Activated naive CD4-positive, alpha-beta T cell treated with anti-CD3 and anti-CD28 coated beads, Interleukin-2, amount 50 U/mL, for 72 hours (primary cell): ENCODE data around the gene NOL7. TPM values are rescaled to one million over a fixed set of nuclear protein-coding genes. Genes with fewer than 3 reads are reported as not detected.
A peak's percentile ranks its signal among the peaks of the same experiment; 100 is the strongest.

ENCODE experiments used
- ATAC-seq, 2 donors: fragments of 150-1000 bp; cut with Tn5 transposase; 2 replicates each; pipeline ENCODE4 v1.10.0; 2021; ENCODE audit warnings: mild to moderate bottlenecking in 2 of 2, moderate library complexity in 2 of 2
- DNase-seq, 2 donors: peaks; one replicate each; pipeline ENCODE4 v3.0.0; 2021 to 2022; ENCODE audit warnings: low spot score in 2 of 2
- H3K27ac Mint-ChIP-seq, 2 donors: one replicate each; pipeline ENCODE4 v1.8.0; 2022; ENCODE audit warnings: mild to moderate bottlenecking in 2 of 2, mixed read lengths in 2 of 2
- H3K36me3 Mint-ChIP-seq, 2 donors: one replicate each; pipeline ENCODE4 v1.8.0; 2022; ENCODE audit warnings: mixed read lengths in 2 of 2
- H3K9me3 Mint-ChIP-seq, 2 donors: one replicate each; pipeline ENCODE4 v1.8.0; 2022; ENCODE audit warnings: mixed read lengths in 2 of 2
- total RNA-seq, 2 donors: library from RNA; stranded (reverse); gene quantifications; one replicate each; pipeline ENCODE4 v1.2.3, GENCODE V29; 2022

Gene NOL7
- total RNA-seq, 2 donors from 2014 or later, result 62.8 to 75.0 TPM

DNA sequence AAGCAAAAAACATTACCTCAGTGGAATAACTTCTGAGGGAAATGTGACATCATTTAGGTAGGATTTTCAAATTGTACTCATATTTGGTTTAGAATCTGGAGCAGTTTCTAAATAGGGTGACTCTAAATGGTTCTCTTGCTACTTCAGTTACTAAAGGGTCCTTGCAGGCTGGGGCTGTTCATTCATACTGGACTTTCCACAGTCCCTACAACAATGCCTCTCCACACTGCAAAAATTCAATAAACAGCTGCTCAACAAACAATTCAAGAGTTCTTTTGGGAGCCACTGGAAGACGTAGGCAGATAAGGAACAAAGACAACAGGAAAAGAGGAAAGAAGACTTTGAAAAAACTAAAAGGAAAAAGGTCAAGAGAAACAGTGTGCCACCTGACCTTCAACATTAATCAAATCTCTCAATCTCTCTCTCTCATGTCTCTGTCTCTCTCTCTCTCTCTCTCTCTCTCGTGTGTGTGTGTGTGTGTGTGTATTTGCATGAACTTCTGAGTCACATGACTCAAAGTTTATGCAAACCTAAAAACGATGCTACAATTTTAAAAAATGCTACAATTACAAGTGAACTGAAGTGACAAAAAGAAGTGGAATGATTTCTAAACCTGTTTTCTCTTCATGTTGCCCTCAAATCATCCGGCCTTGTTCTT lies 14.5 kb downstream of the NOL7 start:
- H3K27ac Mint-ChIP-seq, result peak overlapping the region; percentile 54 to 70
- no peaks in the 10 kb centered on the region for H3K9me3 Mint-ChIP-seq
- peaks cover 24 to 42% of the 10 kb centered on the region in 2 donors for H3K36me3 Mint-ChIP-seq
- ATAC-seq (peak in 1 of 2 donors; percentile 42), DNase-seq (no peak)

DNA sequence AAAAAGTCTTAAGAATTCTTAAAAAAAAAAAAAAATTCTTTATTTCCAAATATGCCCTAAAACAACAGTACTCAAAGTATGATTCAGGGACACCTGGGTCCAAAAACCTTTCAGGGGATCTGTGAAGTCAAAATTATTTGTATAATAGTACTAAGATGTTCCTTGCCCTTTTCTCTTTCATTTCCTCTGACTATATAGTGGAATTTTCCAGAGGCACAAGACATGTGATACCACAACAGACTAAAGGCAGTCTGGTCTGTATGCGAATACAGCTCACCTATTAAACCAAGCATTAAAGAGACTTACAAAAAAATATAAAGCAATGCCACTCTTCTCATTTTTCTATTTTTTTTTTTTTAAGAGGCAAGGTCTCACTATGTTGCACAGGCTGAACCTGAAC lies 15.4 kb downstream of the NOL7 start:
- peak; percentile 73 to 81 for ATAC-seq
- Mint-ChIP-seq H3K9me3 (no peaks in the 10 kb centered on the region), H3K36me3 (peaks cover 24 to 50% of the 10 kb centered on the region in 2 donors), H3K27ac (peak overlapping the region; percentile 3 to 54)
- no peak for DNase-seq

DNA sequence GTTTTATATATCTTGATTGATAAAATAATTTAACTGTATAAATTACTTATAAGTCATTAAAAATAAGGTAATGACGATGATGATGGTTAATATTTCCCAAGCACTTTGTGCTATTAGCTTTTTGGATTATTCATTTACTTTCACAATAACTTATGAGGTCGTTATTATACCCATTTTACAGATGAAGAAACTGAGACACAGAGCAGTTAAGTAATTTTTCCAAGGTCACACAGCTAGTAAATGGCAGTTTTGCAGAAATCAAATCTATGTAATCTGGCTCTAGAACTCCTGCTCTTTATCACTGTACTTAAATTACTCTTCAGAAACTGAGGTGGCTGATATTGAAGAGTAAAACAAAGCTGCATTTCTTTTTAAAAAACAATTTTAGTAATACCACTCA lies 18.2 kb downstream of the NOL7 start:
- DNase-seq (no peak), ATAC-seq (no peak)
- Mint-ChIP-seq H3K36me3 (peaks cover 35 to 56% of the 10 kb centered on the region in 2 donors), H3K9me3 (no peaks in the 10 kb centered on the region), H3K27ac (no peak overlapping the region)

DNA sequence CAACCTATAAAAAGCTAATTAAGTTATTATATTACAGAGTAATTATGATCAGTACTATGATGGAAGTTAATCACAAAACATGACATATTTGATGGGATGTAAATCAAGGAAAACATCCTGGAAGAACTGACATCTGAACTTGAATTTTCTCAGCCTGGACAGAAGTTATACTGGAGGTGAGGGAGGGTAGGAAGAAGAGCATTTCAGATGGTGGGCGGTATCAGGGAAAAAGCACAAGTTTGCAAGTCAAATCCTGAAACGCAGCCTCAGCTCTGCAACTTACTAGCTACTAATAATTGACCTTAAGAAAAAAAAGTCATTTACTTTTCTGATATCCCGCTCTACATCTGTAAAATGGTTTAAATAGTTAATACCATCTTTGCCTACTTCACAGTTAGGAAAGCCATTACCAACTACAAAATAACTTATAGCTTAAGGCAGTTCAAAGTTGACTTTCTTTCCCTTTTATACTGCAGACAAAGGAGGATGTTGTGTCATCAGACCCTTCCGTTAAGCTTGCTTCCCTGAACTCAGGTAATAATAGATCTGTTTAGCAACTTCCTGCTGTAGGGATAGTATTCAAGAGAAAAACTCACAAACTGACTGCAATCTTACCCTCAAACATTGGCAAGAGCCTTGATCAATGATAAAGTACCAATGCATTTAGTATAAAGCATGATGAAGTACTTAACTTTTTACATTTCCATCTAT lies 21.0 kb downstream of the NOL7 start:
- peaks cover 33 to 52% of the 10 kb centered on the region in 2 donors for H3K36me3 Mint-ChIP-seq
- peak overlapping the region; percentile 55 to 72 for H3K27ac Mint-ChIP-seq
- ATAC-seq (no peak), DNase-seq (no peak)
- peaks cover 0 to 3% of the 10 kb centered on the region in 2 donors for H3K9me3 Mint-ChIP-seq

DNA sequence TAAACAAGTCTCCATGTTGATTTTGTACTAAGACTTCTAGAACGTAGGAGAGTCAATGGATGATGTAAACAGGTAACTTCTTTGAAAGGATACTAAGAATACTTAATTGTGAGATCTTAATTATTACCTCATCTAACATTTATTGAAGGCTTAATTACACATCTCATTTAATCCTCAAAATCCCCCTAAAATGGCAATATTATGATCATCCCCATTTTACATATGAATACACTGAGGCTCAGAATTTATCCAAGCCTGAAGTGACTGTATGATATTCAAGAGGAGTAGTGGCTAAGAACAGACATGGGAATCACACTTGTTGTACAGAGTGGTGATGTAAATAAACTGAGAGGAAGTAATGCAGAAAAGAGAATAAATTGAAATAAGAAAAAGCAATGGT lies 22.9 kb downstream of the NOL7 start:
- Mint-ChIP-seq H3K9me3 (peaks cover 3 to 4% of the 10 kb centered on the region in 2 donors), H3K36me3 (peaks cover 26 to 42% of the 10 kb centered on the region in 2 donors), H3K27ac (peak overlapping the region; percentile 66 to 89)
- DNase-seq (no peak), ATAC-seq (no peak)

DNA sequence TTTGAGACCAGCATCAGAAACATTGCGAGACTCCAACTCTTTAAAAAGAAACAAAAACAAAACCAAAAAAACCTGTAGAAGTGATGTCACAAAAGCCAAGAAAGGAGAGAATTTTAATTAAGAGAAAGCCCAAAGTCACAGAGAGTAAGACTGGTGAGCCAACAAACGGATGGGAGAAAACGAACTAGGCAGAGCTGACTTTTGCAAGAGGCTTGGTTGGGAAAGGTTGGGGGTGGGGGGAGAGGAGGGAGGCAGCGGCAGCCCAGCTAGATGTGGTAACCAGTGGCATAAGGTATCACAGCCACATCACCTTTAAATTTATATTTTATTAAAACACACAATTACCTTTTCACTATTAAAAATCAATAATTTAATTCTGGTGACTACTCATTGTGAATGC lies 23.5 kb downstream of the NOL7 start:
- peaks cover 26 to 48% of the 10 kb centered on the region in 2 donors for H3K36me3 Mint-ChIP-seq
- peak overlapping the region; percentile 66 to 89 for H3K27ac Mint-ChIP-seq
- ATAC-seq (no peak), DNase-seq (no peak)
- peaks cover 3 to 5% of the 10 kb centered on the region in 2 donors for H3K9me3 Mint-ChIP-seq

DNA sequence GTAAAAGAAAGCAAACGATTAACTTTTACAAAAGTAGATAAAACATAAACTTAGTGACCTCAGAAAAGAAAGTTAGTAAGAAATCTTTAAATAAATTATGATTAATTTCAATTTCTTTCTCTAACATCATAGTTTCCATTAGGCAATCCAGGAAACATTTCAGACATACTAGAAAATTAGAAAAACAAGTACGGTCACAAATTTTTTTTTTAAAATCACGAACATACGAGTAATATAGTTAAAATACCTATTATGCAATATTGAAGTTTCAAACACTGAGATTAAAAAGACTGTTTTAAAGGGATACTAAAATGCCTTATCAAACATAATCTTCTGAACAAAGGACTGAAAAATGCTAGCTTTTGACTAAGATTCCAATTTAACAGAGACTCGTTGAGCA lies 26.2 kb downstream of the NOL7 start:
- Mint-ChIP-seq H3K9me3 (peaks cover 3 to 5% of the 10 kb centered on the region in 2 donors), H3K27ac (peak overlapping the region in 1 of 2 donors; percentile 85), H3K36me3 (peaks cover 26 to 41% of the 10 kb centered on the region in 2 donors)
- ATAC-seq (peak in 1 of 2 donors; percentile 30), DNase-seq (no peak)

DNA sequence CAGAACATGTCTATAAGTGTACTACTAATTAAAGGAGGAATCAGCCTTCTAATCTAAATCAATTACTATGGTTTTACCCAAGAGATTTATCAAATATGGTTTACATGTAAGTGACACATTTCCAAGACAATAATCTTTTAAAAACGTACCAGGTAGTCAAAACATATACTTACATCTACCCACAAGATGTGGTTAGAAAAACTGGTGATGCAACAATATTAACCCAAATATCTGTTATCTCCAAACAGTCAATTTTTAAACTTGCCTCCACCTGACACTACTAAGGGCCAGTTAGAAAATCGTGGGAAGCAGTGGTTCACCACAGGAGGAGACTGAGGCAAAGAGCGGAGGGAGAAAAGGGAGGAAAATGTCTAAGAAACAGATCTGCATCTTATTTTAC lies 28.0 kb downstream of the NOL7 start:
- no peak for ATAC-seq
- H3K9me3 Mint-ChIP-seq, result peaks cover 3 to 5% of the 10 kb centered on the region in 2 donors
- H3K27ac Mint-ChIP-seq, result no peak overlapping the region
- H3K36me3 Mint-ChIP-seq, result peaks cover 10 to 24% of the 10 kb centered on the region in 2 donors
- DNase-seq, result no peak

DNA sequence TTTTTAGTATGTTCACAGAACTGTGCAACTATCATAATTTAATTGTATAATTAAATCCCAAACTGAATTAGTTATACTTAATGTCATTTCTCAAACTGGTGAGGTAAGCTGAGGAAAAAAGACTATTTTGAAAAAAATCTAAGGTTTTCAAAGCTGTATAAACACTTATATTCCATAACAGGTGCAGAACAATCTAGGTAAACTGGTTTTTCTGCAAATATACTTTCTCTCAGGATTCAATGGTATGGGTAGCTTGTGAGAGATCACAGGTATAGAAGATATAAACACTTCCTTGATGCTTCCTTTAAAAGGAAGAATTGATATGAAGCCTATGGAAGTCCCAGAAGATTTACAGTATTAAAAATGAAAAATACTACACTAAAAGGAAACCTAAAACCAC lies 33.7 kb downstream of the NOL7 start:
- ATAC-seq (no peak), DNase-seq (no peak)
- peaks cover 6 to 14% of the 10 kb centered on the region in 2 donors for H3K36me3 Mint-ChIP-seq
- no peak overlapping the region for H3K27ac Mint-ChIP-seq
- no peaks in the 10 kb centered on the region for H3K9me3 Mint-ChIP-seq

DNA sequence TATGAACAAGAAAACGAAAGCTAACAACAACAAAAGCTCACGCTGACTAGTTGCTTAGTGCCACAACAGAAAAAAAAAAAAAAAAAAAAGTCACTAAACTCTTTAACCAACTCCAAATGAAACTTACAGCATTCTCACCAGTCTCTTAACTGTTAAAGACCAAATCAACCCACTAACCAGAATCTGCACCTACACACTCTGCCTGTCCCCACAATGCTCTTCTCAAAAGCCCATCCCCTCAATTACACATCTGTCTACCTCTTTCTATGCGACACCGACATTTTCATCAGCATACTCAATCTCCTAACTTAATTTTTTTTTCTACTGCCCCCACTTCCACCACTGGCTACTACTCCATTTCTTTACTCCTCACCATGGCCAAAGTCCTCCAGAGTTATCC lies 34.3 kb downstream of the NOL7 start:
- H3K27ac Mint-ChIP-seq, result no peak overlapping the region
- peaks cover 6 to 14% of the 10 kb centered on the region in 2 donors for H3K36me3 Mint-ChIP-seq
- no peak for DNase-seq
- no peak for ATAC-seq
- H3K9me3 Mint-ChIP-seq, result no peaks in the 10 kb centered on the region

DNA sequence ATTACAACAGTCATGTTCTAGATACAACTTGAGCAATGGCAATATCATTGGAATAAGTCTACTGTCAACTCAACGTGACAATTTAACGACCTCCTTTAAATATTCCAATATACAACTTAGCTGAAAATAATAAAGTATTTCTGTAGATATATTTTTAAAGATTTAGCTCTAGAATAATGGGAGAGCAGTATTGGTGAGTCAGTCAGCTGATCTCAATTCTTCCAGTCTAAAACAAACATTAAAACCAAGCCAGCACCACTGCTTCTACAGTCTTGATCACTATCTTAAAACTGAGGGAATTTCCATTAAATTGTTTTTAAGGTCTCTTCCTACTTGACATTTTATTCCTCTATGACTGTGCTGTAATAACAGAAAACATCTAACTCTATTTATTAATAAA lies 38.2 kb downstream of the NOL7 start:
- H3K36me3 Mint-ChIP-seq, result peaks cover 6 to 14% of the 10 kb centered on the region in 2 donors
- H3K27ac Mint-ChIP-seq, result no peak overlapping the region

DNA sequence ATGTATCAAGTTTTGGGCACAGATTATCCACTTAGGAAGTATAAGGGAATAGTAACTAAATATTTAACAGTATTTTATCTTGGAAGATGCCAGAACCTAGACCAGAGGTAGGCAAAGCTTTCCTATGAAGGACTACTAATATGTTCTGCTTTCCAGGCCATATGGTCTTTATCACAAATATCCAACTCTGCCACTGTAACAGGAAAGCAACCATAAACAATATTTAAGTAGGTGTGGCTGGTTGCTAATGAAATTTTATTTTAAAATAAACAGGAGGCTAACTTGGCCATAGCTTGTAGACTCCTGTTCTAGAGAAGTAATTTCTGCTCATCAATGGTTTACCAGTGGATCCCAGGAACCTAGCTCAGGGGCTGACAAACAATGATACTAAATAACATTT lies 39.4 kb downstream of the NOL7 start:
- H3K9me3 Mint-ChIP-seq, result no peaks in the 10 kb centered on the region
- no peak for DNase-seq
- H3K27ac Mint-ChIP-seq, result no peak overlapping the region
- ATAC-seq, result no peak
- H3K36me3 Mint-ChIP-seq, result peaks cover 6 to 14% of the 10 kb centered on the region in 2 donors

More for the DNA sequence above, 38.2 kb downstream of the NOL7 start:
- no peak for ATAC-seq
- H3K9me3 Mint-ChIP-seq, result no peaks in the 10 kb centered on the region
- no peak for DNase-seq

DNA sequence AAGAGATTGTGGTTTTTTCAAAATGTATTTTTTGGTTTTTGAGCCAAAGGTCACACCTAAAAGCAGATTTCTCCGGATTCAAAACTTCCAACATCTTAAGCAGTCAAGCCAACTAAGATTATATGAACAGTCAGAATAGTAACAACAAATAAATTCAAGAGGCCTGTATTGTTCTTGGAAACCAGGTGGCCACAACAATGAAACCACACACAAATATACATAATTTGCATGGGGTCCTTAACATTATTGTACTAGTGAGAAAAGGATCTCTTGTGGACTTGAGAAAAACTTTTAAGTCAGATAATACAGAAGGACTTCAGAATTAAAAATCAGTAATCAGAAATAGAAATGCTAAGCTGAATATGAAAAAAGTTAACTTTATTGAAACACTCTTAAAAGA lies 40.6 kb downstream of the NOL7 start:
- ATAC-seq, result no peak
- H3K36me3 Mint-ChIP-seq, result peaks cover 6 to 9% of the 10 kb centered on the region in 2 donors
- no peak overlapping the region for H3K27ac Mint-ChIP-seq
- DNase-seq, result no peak
- H3K9me3 Mint-ChIP-seq, result no peaks in the 10 kb centered on the region

DNA sequence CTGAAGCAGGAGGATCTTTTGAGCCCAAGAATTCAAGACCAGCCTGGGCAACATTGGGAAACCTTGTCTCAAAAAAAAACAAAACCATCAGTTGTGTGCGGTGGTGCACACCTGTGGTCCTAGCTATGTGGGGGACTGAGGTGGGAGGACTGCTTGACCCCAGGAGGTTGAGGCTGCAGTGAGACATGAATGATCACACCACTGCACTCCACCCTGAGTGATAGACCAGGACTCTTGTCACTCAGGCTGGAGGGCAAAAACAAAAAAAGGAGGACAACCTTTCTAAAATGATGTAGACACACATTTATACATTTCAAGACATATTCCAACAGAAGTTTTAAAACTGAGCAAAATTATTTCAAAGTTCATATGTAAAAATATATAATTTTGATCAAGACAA lies 45.1 kb downstream of the NOL7 start:
- ATAC-seq, result no peak
- Mint-ChIP-seq H3K27ac (no peak overlapping the region), H3K36me3 (no peaks in the 10 kb centered on the region), H3K9me3 (no peaks in the 10 kb centered on the region)
- no peak for DNase-seq

DNA sequence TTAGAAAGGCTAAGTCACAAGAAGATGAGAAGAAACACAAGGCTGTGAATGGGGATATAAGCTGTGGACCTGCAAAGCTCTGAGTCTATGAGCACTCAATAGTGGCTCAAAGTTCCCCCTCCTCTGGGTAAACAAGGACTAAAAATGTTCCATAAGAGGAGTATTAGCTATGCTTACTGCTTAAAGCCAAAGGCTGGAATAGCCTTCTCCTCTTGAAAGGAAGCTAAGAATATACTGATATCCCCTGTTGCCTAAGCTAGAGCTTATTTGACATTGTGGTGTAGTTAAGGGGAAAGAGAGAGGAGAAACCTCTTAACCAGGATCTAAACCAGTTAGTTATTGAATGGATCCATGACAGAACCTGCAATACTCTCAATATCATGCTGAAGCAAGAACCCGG lies 45.8 kb downstream of the NOL7 start:
- no peaks in the 10 kb centered on the region for H3K9me3 Mint-ChIP-seq
- DNase-seq, result no peak
- no peaks in the 10 kb centered on the region for H3K36me3 Mint-ChIP-seq
- H3K27ac Mint-ChIP-seq, result no peak overlapping the region
- no peak for ATAC-seq

DNA sequence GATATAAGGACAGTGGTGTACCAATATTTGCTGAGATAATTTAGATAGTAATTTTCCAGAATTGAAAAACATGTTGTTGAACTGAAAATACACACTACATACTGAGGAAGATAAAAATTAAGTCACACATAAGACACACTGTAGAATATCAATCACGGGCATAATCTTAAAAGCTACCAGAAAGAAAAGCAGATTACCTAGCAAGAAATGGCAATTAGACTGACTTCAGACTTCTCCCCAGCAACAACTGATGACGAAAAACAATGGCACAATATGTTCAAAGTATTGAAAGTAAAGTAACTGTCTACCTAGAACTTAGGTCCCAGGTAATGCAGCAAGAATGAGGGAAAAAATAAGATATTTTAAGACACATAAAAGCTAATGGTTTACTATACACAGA lies 46.5 kb downstream of the NOL7 start:
- no peak for ATAC-seq
- Mint-ChIP-seq H3K27ac (no peak overlapping the region), H3K36me3 (no peaks in the 10 kb centered on the region), H3K9me3 (no peaks in the 10 kb centered on the region)
- no peak for DNase-seq

DNA sequence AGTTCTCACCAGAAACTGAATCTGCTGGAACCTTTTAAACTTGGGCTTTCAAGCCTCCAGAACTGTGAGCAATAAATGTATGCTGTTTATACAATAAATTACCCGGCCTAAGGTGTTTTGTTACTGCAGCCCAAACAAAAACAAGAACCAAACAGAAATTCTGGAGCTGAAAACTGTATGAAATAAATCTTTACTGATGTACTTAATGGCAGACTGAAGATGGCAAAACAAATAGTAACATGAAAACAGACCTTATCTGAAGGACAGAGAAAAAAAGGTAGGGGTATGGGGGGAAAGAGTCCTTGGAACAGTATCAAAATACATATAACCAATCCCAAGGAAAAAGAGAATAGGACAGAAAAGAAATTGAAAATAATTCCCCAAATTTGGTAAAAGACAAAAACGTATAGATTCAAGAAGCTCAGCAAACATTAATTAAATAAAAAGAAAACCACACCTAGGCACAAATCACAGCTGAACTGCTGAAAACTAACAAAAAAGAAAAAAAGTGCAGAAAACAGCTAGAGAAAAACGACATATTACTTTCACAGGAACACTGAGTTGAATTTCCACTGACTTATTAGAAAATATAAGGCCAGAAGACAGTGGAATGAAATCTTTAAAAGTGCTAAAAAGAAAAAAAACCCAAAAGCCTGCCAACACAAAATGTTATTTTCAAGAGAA lies 47.7 kb downstream of the NOL7 start:
- H3K36me3 Mint-ChIP-seq, result no peaks in the 10 kb centered on the region
- no peak for DNase-seq
- no peaks in the 10 kb centered on the region for H3K9me3 Mint-ChIP-seq
- no peak for ATAC-seq
- H3K27ac Mint-ChIP-seq, result no peak overlapping the region
